ENCODE data around the gene GIT1.

The GIT1 gene

DNA sequence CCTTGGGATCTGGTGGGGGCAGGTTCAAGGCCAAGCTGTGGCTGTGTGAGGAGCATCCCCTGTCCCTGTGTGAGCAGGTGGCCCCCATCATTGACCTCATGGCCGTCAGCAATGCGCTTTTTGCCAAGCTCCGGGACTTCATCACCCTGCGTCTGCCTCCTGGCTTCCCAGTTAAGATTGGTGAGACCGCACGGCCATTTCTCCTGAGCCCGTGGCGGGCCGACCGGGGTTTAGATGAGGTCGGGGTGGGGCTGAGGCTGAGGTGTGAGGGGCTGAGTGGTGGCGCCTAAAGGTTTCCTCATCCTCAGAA lies 22.6 kb upstream of the GIT1 start:
- DNase-seq (ENCODE audit: low spot score): no peak
- TF ChIP-seq, protein P1, sequence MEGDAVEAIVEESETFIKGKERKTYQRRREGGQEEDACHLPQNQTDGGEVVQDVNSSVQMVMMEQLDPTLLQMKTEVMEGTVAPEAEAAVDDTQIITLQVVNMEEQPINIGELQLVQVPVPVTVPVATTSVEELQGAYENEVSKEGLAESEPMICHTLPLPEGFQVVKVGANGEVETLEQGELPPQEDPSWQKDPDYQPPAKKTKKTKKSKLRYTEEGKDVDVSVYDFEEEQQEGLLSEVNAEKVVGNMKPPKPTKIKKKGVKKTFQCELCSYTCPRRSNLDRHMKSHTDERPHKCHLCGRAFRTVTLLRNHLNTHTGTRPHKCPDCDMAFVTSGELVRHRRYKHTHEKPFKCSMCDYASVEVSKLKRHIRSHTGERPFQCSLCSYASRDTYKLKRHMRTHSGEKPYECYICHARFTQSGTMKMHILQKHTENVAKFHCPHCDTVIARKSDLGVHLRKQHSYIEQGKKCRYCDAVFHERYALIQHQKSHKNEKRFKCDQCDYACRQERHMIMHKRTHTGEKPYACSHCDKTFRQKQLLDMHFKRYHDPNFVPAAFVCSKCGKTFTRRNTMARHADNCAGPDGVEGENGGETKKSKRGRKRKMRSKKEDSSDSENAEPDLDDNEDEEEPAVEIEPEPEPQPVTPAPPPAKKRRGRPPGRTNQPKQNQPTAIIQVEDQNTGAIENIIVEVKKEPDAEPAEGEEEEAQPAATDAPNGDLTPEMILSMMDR (IDR thresholded peaks at IDR 0.05; ENCODE audit: extremely low read depth, missing control alignments): no peak

DNA sequence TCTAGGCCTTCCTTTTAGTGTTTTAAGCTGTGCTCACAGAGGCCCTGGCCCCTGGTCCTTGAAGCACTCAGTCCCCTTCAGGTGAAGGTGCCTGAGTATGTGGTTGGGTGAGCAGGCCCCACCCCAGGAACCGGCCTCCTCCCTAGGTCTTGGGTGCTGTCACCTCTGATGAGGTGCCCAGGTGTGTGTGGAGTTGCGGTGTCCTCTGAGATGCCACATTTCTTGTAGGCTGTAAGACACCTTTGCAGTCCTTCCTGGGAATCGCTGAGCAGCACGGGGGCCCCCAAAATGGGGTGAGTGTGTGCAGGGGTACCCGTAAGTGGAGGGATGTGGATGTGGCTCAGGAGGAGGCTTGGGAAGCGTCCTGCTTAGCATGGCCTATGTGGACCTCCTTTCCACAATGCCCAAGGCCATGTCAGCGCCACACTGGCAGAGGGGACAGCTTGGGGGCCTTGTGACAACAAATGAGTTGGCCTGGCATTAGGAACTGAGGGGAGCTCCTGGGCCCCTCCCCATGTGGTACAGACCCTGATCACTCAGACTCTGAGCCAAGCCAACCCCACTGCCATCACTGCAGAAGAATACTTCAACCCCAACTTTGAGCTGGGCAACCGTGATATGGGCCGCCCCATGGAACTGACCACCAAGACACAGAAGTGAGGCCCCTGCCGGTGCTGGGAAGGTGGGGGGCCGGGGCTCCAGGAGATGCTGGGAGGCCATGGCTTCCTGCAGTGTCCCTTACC lies 22.1 kb upstream of the GIT1 start:
- no peak for DNase-seq (ENCODE audit: low spot score)

DNA sequence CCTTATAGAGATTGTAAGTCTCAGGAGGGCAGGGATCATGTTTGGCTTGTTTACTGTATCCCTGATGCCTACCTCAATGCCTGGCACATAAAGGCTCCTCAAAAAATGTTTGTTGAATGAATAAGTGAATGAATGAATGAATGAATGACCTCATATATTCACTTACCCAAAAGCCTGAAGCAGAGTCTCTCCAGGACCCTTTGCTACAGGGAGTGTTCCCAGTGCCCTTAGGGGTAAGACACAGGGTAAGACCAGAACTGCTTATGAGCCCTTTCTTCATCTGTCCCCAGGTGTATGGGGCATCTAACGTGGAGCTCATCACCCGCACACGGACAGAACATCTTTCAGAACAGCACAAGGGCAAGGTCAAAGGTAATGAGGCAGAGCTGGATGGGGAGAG lies 20.9 kb upstream of the GIT1 start:
- TF ChIP-seq, protein P1 (IDR thresholded peaks at IDR 0.05; ENCODE audit: extremely low read depth, missing control alignments): no peak

More for the DNA sequence above, 22.1 kb upstream of the GIT1 start:
- TF ChIP-seq, protein P1 (IDR thresholded peaks at IDR 0.05; ENCODE audit: extremely low read depth, missing control alignments): no peak

DNA sequence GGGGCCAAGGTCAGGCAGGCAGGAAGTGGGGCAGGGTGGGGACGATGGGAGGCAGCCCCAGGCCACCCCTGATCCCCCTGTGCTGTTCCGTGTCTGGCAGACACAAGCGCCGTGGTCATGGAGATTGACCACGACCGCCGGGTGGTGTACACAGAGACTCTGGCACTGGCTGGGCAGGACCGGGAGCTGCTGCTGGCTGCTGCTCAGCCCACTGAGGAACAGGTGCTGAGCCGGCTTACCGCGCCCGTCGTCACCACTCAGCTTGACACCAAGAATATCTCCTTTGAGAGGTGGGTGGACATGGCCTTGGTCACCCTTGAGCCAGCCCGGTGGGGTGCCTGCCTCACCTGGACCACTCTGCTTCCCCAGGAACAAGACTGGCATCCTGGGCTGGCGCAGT lies 19.5 kb upstream of the GIT1 start:
- no peak for DNase-seq (ENCODE audit: low spot score)
- TF ChIP-seq, protein P1 (IDR thresholded peaks at IDR 0.05; ENCODE audit: extremely low read depth, missing control alignments): no peak

More for the DNA sequence above, 20.9 kb upstream of the GIT1 start:
- no peak for DNase-seq (ENCODE audit: low spot score)

DNA sequence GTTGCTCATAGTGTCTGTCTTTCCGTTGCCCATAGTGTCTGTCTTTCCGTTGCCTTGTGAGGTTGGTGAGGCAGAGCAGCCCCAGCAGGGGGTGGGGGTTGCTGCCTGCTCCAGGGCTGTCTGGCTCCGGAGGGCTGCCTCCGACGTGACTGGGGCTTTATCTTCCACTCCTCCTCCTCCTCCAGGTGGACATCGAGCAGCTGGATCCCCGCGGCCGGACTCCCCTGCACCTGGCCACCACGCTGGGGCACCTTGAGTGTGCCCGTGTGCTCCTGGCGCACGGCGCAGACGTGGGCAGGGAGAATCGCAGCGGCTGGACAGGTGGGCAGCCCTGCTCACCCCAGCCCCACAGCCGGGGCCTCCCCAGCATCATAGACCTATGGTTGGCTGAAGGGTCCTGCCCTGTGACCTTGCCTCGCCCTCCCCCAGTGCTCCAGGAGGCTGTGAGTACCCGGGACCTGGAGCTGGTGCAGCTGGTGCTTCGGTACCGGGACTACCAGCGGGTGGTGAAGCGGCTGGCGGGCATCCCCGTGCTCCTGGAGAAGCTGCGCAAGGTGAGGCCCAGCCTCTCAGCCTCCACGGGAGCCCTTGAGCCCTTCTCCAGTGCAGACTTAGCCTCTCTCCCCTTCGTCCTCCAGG lies 18.2 kb upstream of the GIT1 start:
- TF ChIP-seq, protein P1 (IDR thresholded peaks at IDR 0.05; ENCODE audit: extremely low read depth, missing control alignments): no peak
- DNase-seq (ENCODE audit: low spot score): no peak

DNA sequence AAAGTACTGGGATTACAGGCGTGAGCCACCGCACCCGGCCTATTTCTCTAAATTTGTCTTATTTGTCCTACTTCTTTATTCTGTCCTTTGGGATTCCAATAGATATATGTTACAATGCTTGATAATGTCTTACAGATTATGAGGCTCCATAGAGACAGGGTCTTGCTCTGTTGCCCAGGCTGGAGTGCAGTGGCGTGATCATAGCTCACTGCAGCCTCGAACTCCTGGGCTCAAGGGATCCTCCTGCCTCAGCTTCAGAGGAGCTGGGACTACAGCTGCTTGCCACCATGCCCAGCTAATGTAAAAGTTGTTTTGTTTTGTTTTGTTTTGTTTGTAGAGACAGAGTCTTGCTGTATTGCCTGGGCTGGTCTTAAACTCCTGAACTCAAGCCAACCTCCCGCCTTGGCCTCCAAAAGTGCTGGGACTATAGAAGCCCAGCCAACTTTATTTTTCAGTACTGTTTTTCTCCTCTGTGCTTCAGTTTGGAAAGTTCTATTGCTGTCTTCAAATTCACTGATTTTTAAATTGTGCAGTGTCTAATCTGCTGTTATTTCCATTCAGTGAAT lies 13.7 kb upstream of the GIT1 start:
- TF ChIP-seq, protein P1 (IDR thresholded peaks at IDR 0.05; ENCODE audit: extremely low read depth, missing control alignments): no peak
- no peak for DNase-seq (ENCODE audit: low spot score)
